Trophoblast cell (in vitro differentiated cells and primary cell): ENCODE results near the gene COL1A2.

ENCODE experiments used
- DNase-seq, 2 donors: peaks; one replicate each; pipeline ENCODE4 v3.0.0-alpha.2; 2016
- H2AFZ ChIP-seq: 2 replicates; pipeline ENCODE4 v1.6.1; 2013; ENCODE audit warnings: low read length, moderate library complexity, mild to moderate bottlenecking; ENCODE audit not compliant: insufficient read depth, poor library complexity
- H2AK5ac ChIP-seq: 2 replicates; pipeline ENCODE4 v1.6.1; 2013; ENCODE audit warnings: mild to moderate bottlenecking, low read length
- H2BK120ac ChIP-seq: 2 replicates; pipeline ENCODE4 v1.6.1; 2013; ENCODE audit warnings: low read length, mild to moderate bottlenecking, moderate library complexity; ENCODE audit not compliant: insufficient read depth, poor library complexity
- H2BK12ac ChIP-seq: 2 replicates; pipeline ENCODE4 v1.6.1; 2013; ENCODE audit warnings: mild to moderate bottlenecking, low read length, moderate library complexity
- H2BK5ac ChIP-seq: 2 replicates; pipeline ENCODE4 v1.6.1; 2013; ENCODE audit warnings: low read length, low read depth, moderate library complexity, mild to moderate bottlenecking; ENCODE audit not compliant: poor library complexity
- H3K14ac ChIP-seq: 2 replicates; pipeline ENCODE4 v1.6.1; 2013; ENCODE audit warnings: mild to moderate bottlenecking, low read length
- H3K18ac ChIP-seq: 2 replicates; pipeline ENCODE4 v1.6.1; 2013; ENCODE audit warnings: mild to moderate bottlenecking, low read length
- H3K23ac ChIP-seq: 2 replicates; pipeline ENCODE4 v1.6.1; 2013; ENCODE audit warnings: low read length
- H3K27ac ChIP-seq: 2 replicates; pipeline ENCODE4 v1.5.1; 2013; ENCODE audit warnings: low read depth, mild to moderate bottlenecking, inconsistent platforms, low read length, moderate library complexity
- H3K27me3 ChIP-seq: 2 replicates; pipeline ENCODE4 v1.6.1; 2013; ENCODE audit warnings: inconsistent platforms, mild to moderate bottlenecking, low read length, moderate library complexity; ENCODE audit not compliant: insufficient read depth
- H3K36me3 ChIP-seq, 2 experiments: 1 replicate in 1 of 2; 2 replicates in 1 of 2; pipeline ENCODE4 v1.6.1; 2013; ENCODE audit warnings: low read length in 2 of 2, mild to moderate bottlenecking in 2 of 2, moderate library complexity in 1 of 2; ENCODE audit not compliant: insufficient read depth in 2 of 2, control insufficient read depth in 1 of 2
- H3K4ac ChIP-seq: 2 replicates; pipeline ENCODE4 v1.6.1; 2013; ENCODE audit warnings: low read depth, mild to moderate bottlenecking, low read length, moderate library complexity
- H3K4me1 ChIP-seq, 2 experiments: 1 replicate in 1 of 2; 2 replicates in 1 of 2; pipeline ENCODE4 v1.6.1; 2013; ENCODE audit warnings: low read length in 2 of 2, mild to moderate bottlenecking in 2 of 2, moderate library complexity in 1 of 2; ENCODE audit not compliant: insufficient read depth in 2 of 2, control insufficient read depth in 1 of 2
- H3K4me2 ChIP-seq: 2 replicates; pipeline ENCODE4 v1.6.1; 2013; ENCODE audit warnings: inconsistent platforms, mild to moderate bottlenecking, low read length, moderate library complexity
- H3K4me3 ChIP-seq: 2 replicates; pipeline ENCODE4 v1.5.1; 2013; ENCODE audit warnings: mild to moderate bottlenecking, low read depth, low read length, inconsistent platforms
- H3K79me1 ChIP-seq: one replicate; pipeline ENCODE4 v1.6.1; 2013; ENCODE audit warnings: low read length
- H3K79me2 ChIP-seq: 2 replicates; pipeline ENCODE4 v1.6.1; 2013; ENCODE audit warnings: low read length, mild to moderate bottlenecking; ENCODE audit not compliant: control insufficient read depth, insufficient read depth, poor library complexity
- H3K9ac ChIP-seq: 2 replicates; pipeline ENCODE4 v1.6.1; 2013; ENCODE audit warnings: mild to moderate bottlenecking, low read length
- H3K9me3 ChIP-seq: 2 replicates; pipeline ENCODE4 v1.6.1; 2013; ENCODE audit warnings: low read depth, mild to moderate bottlenecking, control low read depth, inconsistent platforms, low read length; ENCODE audit not compliant: insufficient read depth
- H4K12ac ChIP-seq: 2 replicates; pipeline ENCODE4 v1.6.1; 2013; ENCODE audit warnings: low read depth, mild to moderate bottlenecking, low read length, moderate library complexity
- H4K8ac ChIP-seq: 2 replicates; pipeline ENCODE4 v1.6.1; 2013; ENCODE audit warnings: low read depth, mild to moderate bottlenecking, low read length, moderate library complexity
- H4K91ac ChIP-seq: one replicate; pipeline ENCODE4 v1.6.1; 2013; ENCODE audit warnings: low read depth, mild to moderate bottlenecking, low read length, moderate library complexity
- WGBS: extraction: QIAGEN DNeasy Blood & Tissue Kit; methylation state at CpG from one replicate; pipeline ENCODE4 v1.1.7; 2013; ENCODE audit warnings: missing lambda C conversion rate; ENCODE audit not compliant: insufficient read length, insufficient coverage; ENCODE audit errors: extremely low coverage; 5-methylcytosine and 5-hydroxymethylcytosine counted together

COL1A2 gene

DNA sequence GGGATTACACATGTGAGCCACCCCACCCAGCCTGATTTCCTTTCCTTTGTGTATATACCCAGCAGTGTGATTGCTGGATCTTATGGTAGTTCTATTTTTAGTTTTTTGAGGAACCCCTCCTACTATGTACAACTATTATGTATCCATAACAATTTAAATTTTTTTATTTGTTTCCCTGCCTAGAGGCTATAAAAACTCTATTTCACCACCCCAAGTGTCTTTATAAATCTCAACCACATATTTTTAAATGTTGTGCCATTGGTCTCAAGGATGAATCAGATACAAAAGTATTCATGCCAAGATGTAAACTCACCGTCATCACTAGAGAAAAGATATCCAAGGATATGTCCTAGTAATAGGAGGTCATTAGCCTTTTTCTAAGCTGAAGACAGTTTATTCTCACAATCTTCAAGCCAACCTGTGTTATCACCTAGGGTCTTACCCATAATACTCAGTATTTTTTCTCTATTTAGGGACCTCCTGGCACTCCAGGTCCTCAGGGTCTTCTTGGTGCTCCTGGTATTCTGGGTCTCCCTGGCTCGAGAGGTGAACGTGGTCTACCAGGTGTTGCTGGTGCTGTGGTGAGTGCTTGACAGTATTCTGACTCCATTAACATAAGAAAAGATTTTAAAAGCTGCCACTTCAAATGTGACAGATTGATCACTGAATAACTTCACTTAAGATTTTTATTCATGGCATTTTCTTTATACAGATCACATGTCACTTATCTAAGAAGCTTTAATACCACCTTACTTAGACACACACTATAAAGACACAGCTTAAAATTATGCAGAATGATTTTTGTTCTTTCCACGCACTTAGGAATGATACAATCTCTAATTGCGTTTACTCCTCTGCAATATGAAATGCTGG lies 29.4 kb downstream of the COL1A2 start:
- Histone ChIP-seq H3K4ac (no peak overlapping the region), H3K14ac (no peak overlapping the region), H3K4me2 (no peak overlapping the region), H3K27me3 (no peaks in the 10 kb centered on the region), H3K23ac (no peak overlapping the region), H3K79me1 (no peaks in the 10 kb centered on the region), H3K18ac (no peak overlapping the region), H3K9me3 (peaks cover 1% of the 10 kb centered on the region), H2BK12ac (no peak overlapping the region), H3K36me3 (peaks cover 40 to 61% of the 10 kb centered on the region in 2 experiments), H3K79me2 (no peaks in the 10 kb centered on the region), H4K8ac (no peak overlapping the region), H3K9ac (no peak overlapping the region), H3K4me1 (no peaks in the 10 kb centered on the region), H2BK120ac (no peak overlapping the region), H2AFZ (no peak overlapping the region), H3K4me3 (no peak overlapping the region), H3K27ac (no peak overlapping the region), H4K12ac (no peak overlapping the region), H2BK5ac (no peak overlapping the region), H2AK5ac (no peak overlapping the region), H4K91ac (no peak overlapping the region)
- WGBS, result no CpG with 5 or more reads among the region's 5 CpGs
- peak in 1 of 2 donors; percentile 63 for DNase-seq

- no peak overlapping the region for H2BK12ac ChIP-seq
- no peak overlapping the region for H3K14ac ChIP-seq
- H3K9ac ChIP-seq, result no peak overlapping the region
- H3K79me1 ChIP-seq, result no peaks in the 10 kb centered on the region
- DNase-seq, result no peak
- no peak overlapping the region for H2BK120ac ChIP-seq
- H3K4me1 ChIP-seq, result no peaks in the 10 kb centered on the region
- H3K4ac ChIP-seq, result no peak overlapping the region
- H2AFZ ChIP-seq, result no peak overlapping the region
- H3K27ac ChIP-seq, result no peak overlapping the region
- no peak overlapping the region for H3K4me3 ChIP-seq
- no peak overlapping the region for H3K23ac ChIP-seq
- H3K9me3 ChIP-seq, result peaks cover 1% of the 10 kb centered on the region
- peaks cover 33 to 56% of the 10 kb centered on the region in 2 experiments for H3K36me3 ChIP-seq
- no peak overlapping the region for H2BK5ac ChIP-seq
- H4K8ac ChIP-seq, result no peak overlapping the region
- no peaks in the 10 kb centered on the region for H3K27me3 ChIP-seq
- no peaks in the 10 kb centered on the region for H3K79me2 ChIP-seq
- H3K4me2 ChIP-seq, result no peak overlapping the region
- no peak overlapping the region for H4K12ac ChIP-seq
- no peak overlapping the region for H3K18ac ChIP-seq
- H2AK5ac ChIP-seq, result no peak overlapping the region
- WGBS, result no CpG with 5 or more reads among the region's 10 CpGs
- H4K91ac ChIP-seq, result no peak overlapping the region
Measured at GRCh38 chr7:94425546-94425945, 30.9 kb downstream of the COL1A2 start.

GRCh38 chr7:94426980-94427875 lies 32.5 kb downstream of the COL1A2 start:
- Histone ChIP-seq H3K14ac (no peak overlapping the region), H3K23ac (no peak overlapping the region), H2BK5ac (no peak overlapping the region), H3K27me3 (no peaks in the 10 kb centered on the region), H4K12ac (no peak overlapping the region), H3K79me1 (no peaks in the 10 kb centered on the region), H2AFZ (no peak overlapping the region), H2AK5ac (no peak overlapping the region), H3K4me1 (no peaks in the 10 kb centered on the region), H3K9me3 (peaks cover 1% of the 10 kb centered on the region), H2BK12ac (no peak overlapping the region), H4K91ac (no peak overlapping the region), H3K4me3 (peak overlapping the region; percentile 11), H3K79me2 (no peaks in the 10 kb centered on the region), H3K36me3 (peaks cover 29 to 46% of the 10 kb centered on the region in 2 experiments), H4K8ac (no peak overlapping the region), H3K4me2 (no peak overlapping the region), H3K9ac (no peak overlapping the region), H3K4ac (no peak overlapping the region), H3K27ac (no peak overlapping the region), H2BK120ac (no peak overlapping the region), H3K18ac (no peak overlapping the region)
- no CpG with 5 or more reads among the region's 12 CpGs for WGBS
- no peak for DNase-seq

DNA sequence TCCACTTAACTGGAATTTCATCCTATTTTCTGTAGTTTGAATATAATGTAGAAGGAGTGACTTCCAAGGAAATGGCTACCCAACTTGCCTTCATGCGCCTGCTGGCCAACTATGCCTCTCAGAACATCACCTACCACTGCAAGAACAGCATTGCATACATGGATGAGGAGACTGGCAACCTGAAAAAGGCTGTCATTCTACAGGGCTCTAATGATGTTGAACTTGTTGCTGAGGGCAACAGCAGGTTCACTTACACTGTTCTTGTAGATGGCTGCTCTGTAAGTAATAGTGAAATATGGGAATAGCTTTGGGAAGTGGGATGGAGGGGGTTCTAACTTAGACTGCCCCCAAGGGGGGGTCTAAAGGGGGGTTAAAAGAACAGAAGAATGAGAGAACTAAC lies 34.5 kb downstream of the COL1A2 start:
- peaks cover 24 to 34% of the 10 kb centered on the region in 2 experiments for H3K36me3 ChIP-seq
- no peak overlapping the region for H4K91ac ChIP-seq
- H3K79me2 ChIP-seq, result no peaks in the 10 kb centered on the region
- H3K4ac ChIP-seq, result no peak overlapping the region
- H3K14ac ChIP-seq, result no peak overlapping the region
- no peak overlapping the region for H2BK120ac ChIP-seq
- no peaks in the 10 kb centered on the region for H3K4me1 ChIP-seq
- no peak overlapping the region for H3K4me3 ChIP-seq
- no peak overlapping the region for H4K12ac ChIP-seq
- no peaks in the 10 kb centered on the region for H3K79me1 ChIP-seq
- H3K9ac ChIP-seq, result no peak overlapping the region
- H2AFZ ChIP-seq, result no peak overlapping the region
- H3K4me2 ChIP-seq, result no peak overlapping the region
- no peak overlapping the region for H4K8ac ChIP-seq
- no peak overlapping the region for H2BK12ac ChIP-seq
- no peak for DNase-seq
- H3K27me3 ChIP-seq, result no peaks in the 10 kb centered on the region
- H3K9me3 ChIP-seq, result peaks cover 1% of the 10 kb centered on the region
- H3K18ac ChIP-seq, result no peak overlapping the region
- no peak overlapping the region for H2AK5ac ChIP-seq
- H3K23ac ChIP-seq, result no peak overlapping the region
- H3K27ac ChIP-seq, result no peak overlapping the region
- H2BK5ac ChIP-seq, result no peak overlapping the region
- WGBS, result no CpG with 5 or more reads among the region's 1 CpG
